AG09319 (cell line): ENCODE measurements around the gene RPL27A.

Experiments used
- DNase-seq: peaks from one replicate; pipeline ENCODE4 v3.0.0-alpha.2; 2010; ENCODE audit warnings: low read depth; ENCODE audit errors: extremely low read depth
- CTCF ChIP-seq: IDR thresholded peaks from 2 replicates; pipeline ENCODE4 v1.5.1; 2011; ENCODE audit warnings: low read depth, mild to moderate bottlenecking, inconsistent platforms, low read length, moderate library complexity

Gene RPL27A

GRCh38 chr11:8693010-8693551 lies 10.5 kb downstream of the RPL27A start:
- no peak for TF ChIP-seq CTCF
- no peak for DNase-seq

GRCh38 chr11:8693555-8693954 lies 11.0 kb downstream of the RPL27A start:
- TF ChIP-seq CTCF = no peak
- no peak for DNase-seq

- DNase-seq = no peak
- TF ChIP-seq CTCF = no peak
These were observed 11.5 kb downstream of the RPL27A start for GRCh38 chr11:8694137-8694536.

GRCh38 chr11:8697054-8697453 lies 14.5 kb downstream of the RPL27A start:
- TF ChIP-seq CTCF = no peak
- DNase-seq = no peak

GRCh38 chr11:8698379-8698851 lies 15.8 kb downstream of the RPL27A start:
- TF ChIP-seq CTCF = no peak
- no peak for DNase-seq

- no peak for TF ChIP-seq CTCF
- no peak for DNase-seq
These were observed 16.4 kb downstream of the RPL27A start for GRCh38 chr11:8698917-8699441.

- no peak for DNase-seq
- TF ChIP-seq CTCF = no peak
These were observed 17.3 kb downstream of the RPL27A start for GRCh38 chr11:8699903-8700302.
